Muscle layer of duodenum (tissue), 2 donors: ENCODE data around the gene NUF2.
"Not testable (repeated sequence)": the region's sequence is repeated elsewhere in the genome, so short reads cannot be mapped to it uniquely, and the experiment has no call there.

Experiments used
- H3K27ac ChIP-seq: one replicate; pipeline ENCODE4 v1.7.0; 2013; ENCODE audit warnings: mild to moderate bottlenecking, low read length
- H3K27me3 ChIP-seq: one replicate; pipeline ENCODE4 v1.7.0; 2013; ENCODE audit warnings: low read depth, mild to moderate bottlenecking, control low read depth, low read length
- H3K36me3 ChIP-seq, 2 donors: one replicate each; pipeline ENCODE4 v1.7.0; 2013; ENCODE audit warnings: low read length in 2 of 2, control low read depth in 1 of 2, mild to moderate bottlenecking in 1 of 2; ENCODE audit not compliant: insufficient read depth in 2 of 2, control insufficient read depth in 1 of 2
- H3K4me1 ChIP-seq, 2 donors: one replicate each; pipeline ENCODE4 v1.7.0; 2013; ENCODE audit warnings: low read length in 2 of 2, mild to moderate bottlenecking in 2 of 2, control low read depth in 1 of 2, moderate library complexity in 1 of 2; ENCODE audit not compliant: insufficient read depth in 2 of 2, control insufficient read depth in 1 of 2
- H3K4me3 ChIP-seq, 2 donors: one replicate each; pipeline ENCODE4 v1.7.0; 2013; ENCODE audit warnings: low read length in 2 of 2, low read depth in 1 of 2, mild to moderate bottlenecking in 1 of 2
- H3K9me3 ChIP-seq, 2 donors: one replicate each; pipeline ENCODE4 v1.7.0; 2013; ENCODE audit warnings: low read length in 2 of 2, control low read depth in 1 of 2, mild to moderate bottlenecking in 1 of 2; ENCODE audit not compliant: control insufficient read depth in 1 of 2
- donor health status: healthy.

Gene NUF2

GRCh38 chr1:163321311-163322305 lies at the start of gene NUF2:
NUF2 (plus strand) TSS chr1:163321954; CDS start chr1:163326052, 4,098 bp downstream.
- no peaks in the 10 kb centered on the region for H3K27me3 ChIP-seq

GRCh38 chr1:163273766-163274441 lies 47.9 kb upstream of the NUF2 start:
- H3K36me3 ChIP-seq = no peaks in the 10 kb centered on the region
- no peaks in the 10 kb centered on the region for H3K4me1 ChIP-seq
- peaks cover 7 to 8% of the 10 kb centered on the region in 2 donors for H3K9me3 ChIP-seq
- no peaks in the 10 kb centered on the region for H3K27me3 ChIP-seq
- no peak overlapping the region for H3K4me3 ChIP-seq
- no peak overlapping the region for H3K27ac ChIP-seq

More at GRCh38 chr1:163321311-163322305, at the start of gene NUF2:
- Histone ChIP-seq H3K4me1 (peaks cover 5 to 14% of the 10 kb centered on the region in 2 donors), H3K4me3 (peak within 1 kb of the TSS; percentile 72 to 98), H3K27ac (peak within 1 kb of the TSS; percentile 96), H3K9me3 (no peaks in the 10 kb centered on the region), H3K36me3 (peaks cover 6 to 10% of the 10 kb centered on the region in 2 donors)

GRCh38 chr1:163275222-163275621 lies 46.5 kb upstream of the NUF2 start:
- Histone ChIP-seq H3K27me3 (no peaks in the 10 kb centered on the region), H3K4me3 (no peak overlapping the region), H3K9me3 (peaks cover 7 to 8% of the 10 kb centered on the region in 2 donors), H3K4me1 (no peaks in the 10 kb centered on the region), H3K36me3 (no peaks in the 10 kb centered on the region), H3K27ac (no peak overlapping the region)

GRCh38 chr1:163278602-163279001 lies 43.2 kb upstream of the NUF2 start:
- peak overlapping the region in 1 of 2 donors; percentile 3 for H3K4me3 ChIP-seq
- H3K36me3 ChIP-seq = no peaks in the 10 kb centered on the region
- no peaks in the 10 kb centered on the region for H3K27me3 ChIP-seq
- no peak overlapping the region for H3K27ac ChIP-seq
- H3K9me3 ChIP-seq = peaks cover 8 to 14% of the 10 kb centered on the region in 2 donors
- H3K4me1 ChIP-seq = no peaks in the 10 kb centered on the region

GRCh38 chr1:163284867-163285266 lies 36.9 kb upstream of the NUF2 start:
- not testable (repeated sequence) for H3K36me3 ChIP-seq, H3K27ac ChIP-seq, H3K9me3 ChIP-seq, H3K4me3 ChIP-seq, H3K27me3 ChIP-seq, H3K4me1 ChIP-seq

GRCh38 chr1:163290025-163290640 lies 31.6 kb upstream of the NUF2 start:
- H3K27me3 ChIP-seq = no peaks in the 10 kb centered on the region

GRCh38 chr1:163291461-163291860 lies 30.3 kb upstream of the NUF2 start:
- Histone ChIP-seq H3K36me3 (no peaks in the 10 kb centered on the region), H3K27me3 (no peaks in the 10 kb centered on the region), H3K4me1 (peaks cover 0 to 8% of the 10 kb centered on the region in 2 donors), H3K27ac (no peak overlapping the region), H3K9me3 (no peaks in the 10 kb centered on the region), H3K4me3 (no peak overlapping the region)

More at GRCh38 chr1:163290025-163290640, 31.6 kb upstream of the NUF2 start:
- Histone ChIP-seq H3K36me3 (no peaks in the 10 kb centered on the region), H3K27ac (no peak overlapping the region), H3K4me3 (no peak overlapping the region), H3K9me3 (no peaks in the 10 kb centered on the region), H3K4me1 (peaks cover 0 to 8% of the 10 kb centered on the region in 2 donors)

GRCh38 chr1:163292153-163292552 lies 29.6 kb upstream of the NUF2 start:
- not testable (repeated sequence) for H3K9me3 ChIP-seq, H3K36me3 ChIP-seq, H3K27me3 ChIP-seq, H3K4me1 ChIP-seq, H3K27ac ChIP-seq, H3K4me3 ChIP-seq

- H3K27ac ChIP-seq, H3K27me3 ChIP-seq, H3K4me1 ChIP-seq, H3K36me3 ChIP-seq, H3K9me3 ChIP-seq, H3K4me3 ChIP-seq: not testable (repeated sequence)
These were observed 28.3 kb upstream of the NUF2 start for GRCh38 chr1:163293497-163293896.

GRCh38 chr1:163295949-163296348 lies 25.8 kb upstream of the NUF2 start:
- H3K4me3 ChIP-seq = no peak overlapping the region
- no peaks in the 10 kb centered on the region for H3K27me3 ChIP-seq
- no peaks in the 10 kb centered on the region for H3K9me3 ChIP-seq
- H3K4me1 ChIP-seq = no peaks in the 10 kb centered on the region
- H3K27ac ChIP-seq = no peak overlapping the region
- H3K36me3 ChIP-seq = peaks cover 0 to 11% of the 10 kb centered on the region in 2 donors
